Measurements from ENCODE around the gene ADAMTS9.

DNA sequence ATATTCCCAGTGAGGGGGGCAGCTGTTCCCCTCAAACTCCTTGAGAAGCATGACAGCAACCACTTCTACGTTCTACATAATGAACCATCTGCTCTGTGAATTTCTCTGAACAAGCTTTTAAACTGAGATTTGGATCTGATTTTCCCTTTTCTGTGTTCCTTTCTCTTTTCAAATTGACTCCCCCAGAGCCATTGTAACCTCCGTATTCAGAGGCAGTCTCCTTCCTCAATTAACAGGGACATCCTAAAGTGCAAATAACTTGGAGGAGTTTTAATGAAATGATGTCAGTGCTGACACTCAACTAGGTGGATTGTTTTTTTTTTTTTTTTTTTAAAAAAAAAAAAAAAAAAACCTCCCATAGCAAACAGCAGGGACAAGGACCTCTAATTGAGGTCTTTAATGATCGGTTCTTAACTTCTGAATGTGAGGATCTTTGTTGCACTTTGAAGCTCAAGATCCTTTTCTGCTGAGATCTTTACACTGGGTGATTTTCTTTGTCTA lies 48.8 kb downstream of the ADAMTS9 start:
- TF ChIP-seq POLR2A (IDR thresholded peaks at IDR 0.05) = no peak
- TF ChIP-seq, protein P1, sequence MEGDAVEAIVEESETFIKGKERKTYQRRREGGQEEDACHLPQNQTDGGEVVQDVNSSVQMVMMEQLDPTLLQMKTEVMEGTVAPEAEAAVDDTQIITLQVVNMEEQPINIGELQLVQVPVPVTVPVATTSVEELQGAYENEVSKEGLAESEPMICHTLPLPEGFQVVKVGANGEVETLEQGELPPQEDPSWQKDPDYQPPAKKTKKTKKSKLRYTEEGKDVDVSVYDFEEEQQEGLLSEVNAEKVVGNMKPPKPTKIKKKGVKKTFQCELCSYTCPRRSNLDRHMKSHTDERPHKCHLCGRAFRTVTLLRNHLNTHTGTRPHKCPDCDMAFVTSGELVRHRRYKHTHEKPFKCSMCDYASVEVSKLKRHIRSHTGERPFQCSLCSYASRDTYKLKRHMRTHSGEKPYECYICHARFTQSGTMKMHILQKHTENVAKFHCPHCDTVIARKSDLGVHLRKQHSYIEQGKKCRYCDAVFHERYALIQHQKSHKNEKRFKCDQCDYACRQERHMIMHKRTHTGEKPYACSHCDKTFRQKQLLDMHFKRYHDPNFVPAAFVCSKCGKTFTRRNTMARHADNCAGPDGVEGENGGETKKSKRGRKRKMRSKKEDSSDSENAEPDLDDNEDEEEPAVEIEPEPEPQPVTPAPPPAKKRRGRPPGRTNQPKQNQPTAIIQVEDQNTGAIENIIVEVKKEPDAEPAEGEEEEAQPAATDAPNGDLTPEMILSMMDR (IDR thresholded peaks at IDR 0.05 in 4 of 5, conservative IDR thresholded peaks at IDR 0.05 in 1 of 5) = no peak
